T-helper 17 cell (primary cell): ENCODE results near the gene PPP1R27. TPM values are rescaled to one million over a fixed set of nuclear protein-coding genes. Genes with fewer than 3 reads are reported as not detected.

Experiments used
- ATAC-seq: fragments of 150-1000 bp; cut with Tn5 transposase; 2 replicates; pipeline ENCODE4 v1.10.0; 2021; ENCODE audit warnings: mild to moderate bottlenecking, moderate library complexity
- DNase-seq, 3 donors: peaks; one replicate each; pipeline versions ENCODE4 v3.0.0 to v3.0.0-alpha.2; 2020 to 2021
- H3K9me3 ChIP-seq: one replicate; pipeline ENCODE4 v1.7.0; 2013; ENCODE audit warnings: low read length, mild to moderate bottlenecking; ENCODE audit not compliant: control insufficient read depth, poor library complexity, severe bottlenecking
- H3K27ac Mint-ChIP-seq: one replicate; pipeline ENCODE4 v1.8.0; 2022; ENCODE audit warnings: mild to moderate bottlenecking, moderate library complexity, mixed read lengths
- H3K27me3 Mint-ChIP-seq: one replicate; pipeline ENCODE4 v1.8.0; 2022; ENCODE audit warnings: mixed read lengths
- H3K36me3 Mint-ChIP-seq: one replicate; pipeline ENCODE4 v1.8.0; 2022; ENCODE audit warnings: low read depth, mixed read lengths
- H3K4me1 Mint-ChIP-seq: one replicate; pipeline ENCODE4 v1.8.0; 2022; ENCODE audit warnings: mild to moderate bottlenecking, mixed read lengths
- H3K4me3 Mint-ChIP-seq: one replicate; pipeline ENCODE4 v1.8.0; 2022; ENCODE audit warnings: mild to moderate bottlenecking, moderate library complexity, mixed read lengths
- total RNA-seq, 4 donors: library from RNA in 2 of 4; stranded (reverse) in 2 of 4; gene quantifications; one replicate each; pipeline ENCODE4 v1.2.3 and lab custom pipeline; 2022 to 2026

The PPP1R27 gene
- total RNA-seq, 2 donors from 2014 or later = not detected

- peak overlapping the region; percentile 95 for H3K4me3 Mint-ChIP-seq
- peaks cover 20% of the 10 kb centered on the region for H3K4me1 Mint-ChIP-seq
- DNase-seq = peak; percentile 30 to 40 (median 32)
These were observed 2.8 kb downstream of the PPP1R27 start for GRCh38 chr17:81831957-81832607.

DNA sequence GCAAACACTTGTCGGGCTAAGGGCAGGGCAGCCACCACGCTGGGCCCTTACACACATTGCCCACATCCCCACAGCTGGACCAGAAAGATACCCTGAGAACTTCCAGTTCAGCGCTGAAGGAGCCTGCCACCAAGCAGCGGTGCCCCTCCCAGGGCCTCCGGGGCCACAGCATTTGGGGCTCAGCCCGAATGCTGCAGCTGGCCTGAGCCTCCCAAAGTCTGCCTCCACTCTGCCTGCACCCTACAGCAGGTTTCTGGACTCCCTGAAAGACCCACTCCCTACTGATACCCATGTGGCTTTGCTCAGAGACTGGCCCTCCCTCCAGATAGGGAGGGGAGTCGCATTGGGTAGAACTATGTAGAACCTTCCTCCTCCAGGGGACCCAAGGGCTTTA, 3.3 kb downstream of the PPP1R27 start:
- peaks cover 20% of the 10 kb centered on the region for H3K4me1 Mint-ChIP-seq
- H3K27me3 Mint-ChIP-seq = no peaks in the 10 kb centered on the region
- H3K36me3 Mint-ChIP-seq = peaks cover 2% of the 10 kb centered on the region
- no peaks in the 10 kb centered on the region for H3K9me3 ChIP-seq
- peak overlapping the region; percentile 95 for H3K4me3 Mint-ChIP-seq
- peak overlapping the region; percentile 96 for H3K27ac Mint-ChIP-seq
- ATAC-seq (no peak), DNase-seq (no peak)

More at GRCh38 chr17:81831957-81832607, 2.8 kb downstream of the PPP1R27 start:
- Mint-ChIP-seq H3K36me3 (peaks cover 2% of the 10 kb centered on the region), H3K27me3 (no peaks in the 10 kb centered on the region), H3K27ac (peak overlapping the region; percentile 96)
- peak; percentile 69 for ATAC-seq
- H3K9me3 ChIP-seq = no peaks in the 10 kb centered on the region

DNA sequence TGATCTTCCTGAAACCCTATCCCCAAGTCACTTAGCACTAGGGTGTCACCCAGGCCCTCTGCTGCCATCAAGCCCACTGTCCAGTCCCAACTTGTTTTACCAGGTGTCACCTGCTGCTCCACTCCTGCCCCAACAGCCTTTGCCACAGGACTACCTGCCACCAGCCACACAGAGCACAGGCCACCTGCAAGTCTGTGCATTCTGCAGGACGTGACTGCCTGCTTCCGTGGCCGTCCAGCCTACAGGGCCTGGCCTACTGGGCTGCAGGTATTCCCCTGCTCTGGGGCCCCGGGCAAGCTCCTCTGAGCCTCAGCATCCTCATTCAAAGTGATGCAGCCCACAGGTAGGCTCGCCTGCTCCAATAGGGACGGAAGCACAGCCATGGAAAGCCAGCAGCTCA, 5.0 kb downstream of the PPP1R27 start:
- H3K9me3 ChIP-seq = no peaks in the 10 kb centered on the region
- Mint-ChIP-seq H3K36me3 (peaks cover 2% of the 10 kb centered on the region), H3K27ac (peak overlapping the region; percentile 59), H3K4me1 (peaks cover 25% of the 10 kb centered on the region), H3K4me3 (no peak overlapping the region), H3K27me3 (no peaks in the 10 kb centered on the region)
- ATAC-seq (no peak), DNase-seq (no peak)

- ATAC-seq (no peak), DNase-seq (no peak)
- no peak overlapping the region for H3K4me3 Mint-ChIP-seq
- peaks cover 2% of the 10 kb centered on the region for H3K36me3 Mint-ChIP-seq
- no peaks in the 10 kb centered on the region for H3K27me3 Mint-ChIP-seq
- H3K27ac Mint-ChIP-seq = no peak overlapping the region
- H3K9me3 ChIP-seq = no peaks in the 10 kb centered on the region
- peaks cover 25% of the 10 kb centered on the region for H3K4me1 Mint-ChIP-seq
These were observed 6.2 kb downstream of the PPP1R27 start for GRCh38 chr17:81828656-81829055.

DNA sequence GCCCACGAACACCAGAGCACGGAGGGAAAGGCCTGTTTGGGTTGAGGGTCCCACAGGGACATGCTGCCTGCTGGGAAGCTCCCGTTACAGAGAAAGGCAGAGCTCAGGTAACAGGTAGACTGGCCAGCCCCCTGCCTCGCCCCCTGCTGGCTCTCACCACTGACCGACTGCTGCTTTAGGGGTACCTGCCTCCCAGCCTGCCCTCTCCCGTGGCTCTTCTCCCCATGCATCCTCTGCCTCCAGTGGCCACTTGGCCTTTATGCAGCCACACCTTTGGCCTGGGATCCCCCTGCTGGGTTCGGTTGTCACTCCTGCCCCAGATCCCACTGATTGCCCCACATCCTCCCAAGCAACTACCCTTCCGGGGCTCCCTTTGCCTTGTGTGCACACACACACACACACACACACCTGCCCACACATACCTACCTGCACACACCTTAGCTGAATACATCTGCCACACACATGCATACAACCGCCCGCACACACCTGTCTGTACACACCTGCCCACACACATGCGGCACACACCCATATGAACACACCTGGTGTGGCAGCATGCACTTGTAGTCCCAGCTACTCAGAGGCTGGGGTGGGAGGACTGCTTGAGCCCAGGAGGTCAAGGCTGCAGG, 8.9 kb downstream of the PPP1R27 start:
- no peak for ATAC-seq
- no peak overlapping the region for H3K27ac Mint-ChIP-seq

DNA sequence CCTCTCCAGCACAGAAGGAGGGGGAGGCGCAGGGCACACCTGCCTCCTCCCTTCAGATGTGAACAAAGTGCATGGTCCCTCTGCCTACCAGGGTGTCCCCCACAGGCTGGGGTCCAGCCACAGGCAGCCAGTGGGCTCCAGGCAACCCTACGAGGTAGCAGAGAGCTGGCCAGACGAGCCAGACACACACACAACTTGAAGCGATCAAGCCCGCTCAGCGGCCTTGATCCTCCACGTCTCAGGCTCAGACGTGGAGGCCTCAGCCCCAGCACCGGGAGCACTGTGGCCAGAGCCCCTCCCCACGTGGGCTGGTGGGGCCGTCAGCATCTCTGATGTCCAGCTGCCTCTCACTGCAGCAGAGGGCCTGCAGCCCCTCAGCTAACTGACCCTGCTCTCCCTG, 10.3 kb downstream of the PPP1R27 start:
- DNase-seq (no peak), ATAC-seq (no peak)
- H3K9me3 ChIP-seq = no peaks in the 10 kb centered on the region
- H3K27ac Mint-ChIP-seq = no peak overlapping the region
- H3K27me3 Mint-ChIP-seq = no peaks in the 10 kb centered on the region
- H3K4me3 Mint-ChIP-seq = no peak overlapping the region
- no peaks in the 10 kb centered on the region for H3K36me3 Mint-ChIP-seq
- H3K4me1 Mint-ChIP-seq = peaks cover 12% of the 10 kb centered on the region

More for the DNA sequence above, 8.9 kb downstream of the PPP1R27 start:
- DNase-seq = no peak
- no peaks in the 10 kb centered on the region for H3K36me3 Mint-ChIP-seq
- H3K9me3 ChIP-seq = no peaks in the 10 kb centered on the region
- H3K27me3 Mint-ChIP-seq = no peaks in the 10 kb centered on the region
- no peak overlapping the region for H3K4me3 Mint-ChIP-seq
- peaks cover 15% of the 10 kb centered on the region for H3K4me1 Mint-ChIP-seq

GRCh38 chr17:81823820-81824550, 10.9 kb downstream of the PPP1R27 start:
- Mint-ChIP-seq H3K36me3 (no peaks in the 10 kb centered on the region), H3K4me3 (no peak overlapping the region), H3K27me3 (no peaks in the 10 kb centered on the region), H3K27ac (no peak overlapping the region), H3K4me1 (peaks cover 12% of the 10 kb centered on the region)
- no peak for ATAC-seq
- no peaks in the 10 kb centered on the region for H3K9me3 ChIP-seq
- no peak for DNase-seq

DNA sequence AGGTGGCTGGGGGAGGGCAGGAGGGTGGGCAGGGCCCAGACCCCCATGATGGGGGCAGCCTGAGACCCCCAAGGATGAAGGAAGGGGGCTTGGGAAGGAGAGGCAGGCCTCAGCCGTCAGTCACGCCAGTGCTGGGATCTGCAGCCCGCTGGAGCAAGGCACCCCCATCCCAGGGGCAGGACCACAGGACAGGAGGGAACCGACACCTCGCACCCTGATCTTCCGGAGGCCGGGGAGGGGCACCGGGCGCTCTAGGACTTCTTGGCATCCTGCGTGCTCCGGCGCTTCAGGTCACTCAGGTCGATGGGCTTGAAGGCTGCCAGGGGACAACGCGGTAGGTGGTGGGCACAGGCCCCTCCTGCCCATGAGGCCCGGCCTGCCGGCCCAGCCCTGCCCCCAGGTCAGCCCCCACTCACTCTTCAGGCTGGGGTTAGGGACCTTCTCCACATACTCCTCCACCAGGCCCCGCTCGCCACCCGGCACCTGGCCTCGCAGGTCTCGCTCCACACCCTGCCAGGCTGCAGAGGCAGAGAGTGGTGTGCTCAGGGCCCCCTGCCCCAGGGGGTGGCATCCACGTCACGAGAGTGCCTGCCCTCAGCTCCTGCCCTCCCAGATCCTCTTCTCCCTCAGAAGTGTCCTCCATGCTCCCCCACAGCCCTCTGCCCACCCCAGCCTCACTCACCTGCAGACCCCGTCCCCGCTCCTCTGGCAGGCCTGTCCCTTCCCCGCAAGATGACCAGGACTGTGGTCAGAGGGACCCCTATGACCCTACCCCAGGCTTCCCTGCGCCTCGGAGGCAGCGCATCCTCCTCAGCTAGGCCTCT, 11.6 kb downstream of the PPP1R27 start:
- no peak for ATAC-seq

GRCh38 chr17:81822312-81822637, 12.6 kb downstream of the PPP1R27 start:
- H3K4me3 Mint-ChIP-seq = no peak overlapping the region
- peaks cover 8% of the 10 kb centered on the region for H3K27me3 Mint-ChIP-seq
- no peak overlapping the region for H3K27ac Mint-ChIP-seq
- H3K9me3 ChIP-seq = no peaks in the 10 kb centered on the region
- ATAC-seq (no peak), DNase-seq (no peak)
- no peaks in the 10 kb centered on the region for H3K36me3 Mint-ChIP-seq
- H3K4me1 Mint-ChIP-seq = peaks cover 9% of the 10 kb centered on the region

More for the DNA sequence above, 11.6 kb downstream of the PPP1R27 start:
- Mint-ChIP-seq H3K4me3 (no peak overlapping the region), H3K27me3 (no peaks in the 10 kb centered on the region), H3K27ac (no peak overlapping the region), H3K36me3 (no peaks in the 10 kb centered on the region), H3K4me1 (peaks cover 9% of the 10 kb centered on the region)
- no peaks in the 10 kb centered on the region for H3K9me3 ChIP-seq
- no peak for DNase-seq

DNA sequence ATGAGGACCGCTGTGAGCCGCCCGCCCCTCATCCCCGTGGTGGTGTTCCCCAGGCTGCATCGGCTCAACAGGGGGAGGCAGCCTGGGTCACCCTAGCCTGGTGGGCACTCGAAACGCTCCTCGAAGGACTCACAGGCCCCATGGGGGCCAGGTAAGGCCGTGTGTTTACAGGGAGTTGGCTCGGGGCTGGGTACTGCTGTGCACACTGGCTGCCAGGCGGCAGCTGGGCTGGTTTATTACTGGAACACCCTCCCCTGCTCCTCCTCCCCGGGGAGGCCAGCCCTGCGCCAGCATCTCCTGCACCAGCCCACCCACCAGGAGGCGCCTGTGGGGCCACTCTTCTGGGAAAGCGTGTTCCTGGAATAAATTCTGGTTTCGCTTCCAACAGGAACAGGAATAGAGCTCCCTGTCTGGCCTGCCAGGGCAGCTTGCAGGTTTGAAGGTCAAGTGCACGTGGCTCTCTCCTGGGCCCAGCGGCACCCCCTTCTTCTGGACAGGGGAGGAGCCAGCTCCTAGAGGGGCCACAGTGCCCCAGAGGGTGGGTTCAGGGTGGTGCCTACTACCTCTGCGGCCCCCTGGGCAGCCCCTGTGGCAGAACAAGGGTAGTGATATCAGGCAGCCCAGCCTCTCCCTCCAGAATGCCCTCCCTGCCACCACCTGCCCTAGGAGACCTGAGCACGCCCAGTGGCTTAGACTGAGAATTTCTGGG, 13.1 kb downstream of the PPP1R27 start:
- no peaks in the 10 kb centered on the region for H3K9me3 ChIP-seq
- H3K27me3 Mint-ChIP-seq = peaks cover 12% of the 10 kb centered on the region
- DNase-seq = no peak
- no peak overlapping the region for H3K4me3 Mint-ChIP-seq
- no peaks in the 10 kb centered on the region for H3K36me3 Mint-ChIP-seq
- peak; percentile 39 for ATAC-seq
- peaks cover 9% of the 10 kb centered on the region for H3K4me1 Mint-ChIP-seq
- no peak overlapping the region for H3K27ac Mint-ChIP-seq

DNA sequence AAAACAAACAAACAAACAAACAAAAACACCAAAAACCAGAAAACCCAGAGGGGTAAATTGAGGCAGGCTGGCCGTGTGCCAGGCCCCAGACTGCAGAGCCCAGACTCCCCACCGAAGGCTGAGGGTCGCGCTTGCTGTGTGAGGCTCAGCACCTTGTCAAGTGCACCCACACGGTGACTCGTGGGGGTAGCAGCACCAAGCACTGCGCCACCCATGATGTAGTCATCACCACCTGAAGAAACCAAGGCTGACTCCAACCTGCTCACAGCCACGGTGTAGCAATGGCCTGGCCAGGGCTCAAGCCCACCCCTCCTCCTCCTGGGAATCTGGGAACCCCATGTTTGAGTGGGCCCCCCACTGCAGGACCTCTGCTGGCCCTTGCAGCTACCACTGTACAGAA, 13.7 kb downstream of the PPP1R27 start:
- H3K4me3 Mint-ChIP-seq = no peak overlapping the region
- no peak for ATAC-seq
- no peak overlapping the region for H3K27ac Mint-ChIP-seq
- no peaks in the 10 kb centered on the region for H3K36me3 Mint-ChIP-seq
- no peaks in the 10 kb centered on the region for H3K9me3 ChIP-seq
- H3K4me1 Mint-ChIP-seq = peaks cover 8% of the 10 kb centered on the region
- peaks cover 17% of the 10 kb centered on the region for H3K27me3 Mint-ChIP-seq
- DNase-seq = no peak

DNA sequence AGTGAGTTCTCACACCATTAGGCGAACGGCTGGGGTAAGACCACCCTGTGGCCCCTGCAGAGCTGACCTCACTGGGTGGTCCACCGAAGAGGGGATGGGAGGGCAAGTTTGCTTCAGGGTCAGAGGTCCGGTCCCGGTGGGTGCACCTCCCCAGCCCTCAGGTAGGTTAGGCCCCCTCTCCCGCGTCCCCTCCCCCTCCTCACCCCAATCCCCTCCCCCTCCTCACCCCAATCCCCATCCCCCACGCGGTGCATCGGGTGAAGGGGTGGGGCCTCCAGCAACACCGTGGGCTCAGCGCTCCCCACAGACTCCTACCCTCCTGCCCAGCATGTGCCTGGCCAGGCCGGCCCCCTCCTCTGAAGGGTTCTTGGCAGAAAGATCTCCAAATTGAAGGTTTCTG, 15.1 kb downstream of the PPP1R27 start:
- no peak for ATAC-seq
- no peaks in the 10 kb centered on the region for H3K9me3 ChIP-seq
- no peak for DNase-seq
- H3K4me3 Mint-ChIP-seq = no peak overlapping the region
- H3K36me3 Mint-ChIP-seq = no peaks in the 10 kb centered on the region
- H3K4me1 Mint-ChIP-seq = peaks cover 6% of the 10 kb centered on the region
- no peak overlapping the region for H3K27ac Mint-ChIP-seq
- peaks cover 17% of the 10 kb centered on the region for H3K27me3 Mint-ChIP-seq
